Endodermal cell (in vitro differentiated cells): ENCODE data around the gene ATP6V1D. TPM values are rescaled to one million over a fixed set of nuclear protein-coding genes. Genes with fewer than 3 reads are reported as not detected.

Experiments
- DNase-seq: peaks from one replicate; pipeline ENCODE4 v3.0.0-alpha.2; 2017
- H3K27ac ChIP-seq: 2 replicates; pipeline ENCODE4 v1.5.1; 2013; ENCODE audit warnings: mild to moderate bottlenecking, low read depth, low read length, moderate library complexity
- H3K27me3 ChIP-seq: 2 replicates; pipeline ENCODE4 v1.6.1; 2013; ENCODE audit warnings: mild to moderate bottlenecking, low read length, moderate library complexity; ENCODE audit not compliant: insufficient read depth, control insufficient read depth, poor library complexity, severe bottlenecking
- H3K36me3 ChIP-seq: 2 replicates; pipeline ENCODE4 v1.7.0; 2013; ENCODE audit warnings: mild to moderate bottlenecking, low read length, moderate library complexity; ENCODE audit not compliant: control insufficient read depth, insufficient read depth
- H3K4me1 ChIP-seq: one replicate; pipeline ENCODE4 v1.7.0; 2013; ENCODE audit warnings: low read length; ENCODE audit not compliant: control insufficient read depth, insufficient read depth
- H3K4me3 ChIP-seq: 2 replicates; pipeline ENCODE4 v1.5.1; 2013; ENCODE audit warnings: mild to moderate bottlenecking, low read length, moderate library complexity
- H3K9ac ChIP-seq: 2 replicates; pipeline ENCODE4 v1.6.1; 2013; ENCODE audit warnings: mild to moderate bottlenecking, low read length, moderate library complexity; ENCODE audit not compliant: poor library complexity, severe bottlenecking; ENCODE audit errors: extremely low read depth
- H3K9me3 ChIP-seq: 2 replicates; pipeline ENCODE4 v1.6.1; 2013; ENCODE audit warnings: mild to moderate bottlenecking, low read length, moderate library complexity; ENCODE audit not compliant: control insufficient read depth
- H3K27ac Mint-ChIP-seq: 2 replicates; pipeline ENCODE4 v1.8.0; 2020; ENCODE audit warnings: mixed read lengths
- H3K27me3 Mint-ChIP-seq: 2 replicates; pipeline ENCODE4 v1.8.0; 2021; ENCODE audit warnings: mild to moderate bottlenecking, mixed read lengths; ENCODE audit not compliant: insufficient read depth
- H3K36me3 Mint-ChIP-seq: 2 replicates; pipeline ENCODE4 v1.8.0; 2020; ENCODE audit warnings: low read depth, mixed read lengths
- H3K4me1 Mint-ChIP-seq: 2 replicates; pipeline ENCODE4 v1.8.0; 2020; ENCODE audit warnings: mixed read lengths
- H3K4me3 Mint-ChIP-seq: 2 replicates; pipeline ENCODE4 v1.8.0; 2020; ENCODE audit warnings: mild to moderate bottlenecking, moderate library complexity, mixed read lengths
- H3K9me3 Mint-ChIP-seq: 2 replicates; pipeline ENCODE4 v1.8.0; 2020; ENCODE audit warnings: mild to moderate bottlenecking, mixed read lengths
- WGBS, 2 experiments: methylation state at CpG; one replicate each; pipeline versions ENCODE4 v1.1.5 to v1.1.7; 2013; ENCODE audit warnings: missing lambda C conversion rate in 2 of 2, mixed read lengths in 1 of 2; ENCODE audit not compliant: insufficient coverage in 1 of 2, insufficient read length in 1 of 2; 5-methylcytosine and 5-hydroxymethylcytosine counted together
- total RNA-seq, 2 donors: library from RNA; stranded (reverse); fragmentation: NEBNext Ultra II Directional in 1 of 2; extraction: Animal tissue kit (Norgen Biotek cat#: 25700) in 1 of 2; gene quantifications; 2 replicates in 1 of 2; 3 replicates in 1 of 2; pipeline ENCODE4 v1.2.1, GENCODE V29; 2021
- TF ChIP-seq, protein P1 (sequence below): fragments of 200-600 bp; sonication (generic); conservative IDR thresholded peaks from 2 replicates; pipeline ENCODE4 v1.5.0; 2021; ENCODE audit warnings: antibody characterized with exemption, mild to moderate bottlenecking

The ATP6V1D gene
- total RNA-seq, 2 donors from 2014 or later, result 82.2 to 108 TPM

DNA sequence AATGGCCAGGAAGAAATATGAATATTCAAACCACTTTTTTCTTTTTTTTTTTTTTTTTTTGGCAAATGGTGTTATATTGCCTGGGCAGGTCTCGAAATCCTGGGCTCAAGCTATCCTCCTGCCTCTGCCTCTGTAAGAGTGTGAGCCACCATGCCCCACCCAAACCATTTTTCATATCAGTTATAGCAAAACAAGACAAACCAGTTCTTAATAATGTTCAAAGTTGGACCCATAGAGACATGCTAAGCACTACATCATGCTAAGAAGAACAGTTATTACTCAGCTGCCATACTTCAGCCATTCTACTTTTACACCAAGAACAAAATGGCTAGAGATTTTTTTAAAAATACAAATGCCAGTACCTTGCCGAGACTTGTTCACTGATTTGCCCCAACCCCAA is 26.0 kb upstream of the ATP6V1D start:
- Histone ChIP-seq H3K4me1 (no peaks in the 10 kb centered on the region), H3K9me3 (no peaks in the 10 kb centered on the region), H3K4me3 (no peak overlapping the region), H3K36me3 (peaks cover 63% of the 10 kb centered on the region), H3K9ac (no peak overlapping the region), H3K27ac (no peak overlapping the region), H3K27me3 (no peaks in the 10 kb centered on the region)
- H3K9me3 Mint-ChIP-seq, result no peaks in the 10 kb centered on the region
- no peaks in the 10 kb centered on the region for H3K4me1 Mint-ChIP-seq
- WGBS, 2 experiments, result 100% methylated on average over 2 of the region's 2 CpGs
- TF ChIP-seq, protein P1, sequence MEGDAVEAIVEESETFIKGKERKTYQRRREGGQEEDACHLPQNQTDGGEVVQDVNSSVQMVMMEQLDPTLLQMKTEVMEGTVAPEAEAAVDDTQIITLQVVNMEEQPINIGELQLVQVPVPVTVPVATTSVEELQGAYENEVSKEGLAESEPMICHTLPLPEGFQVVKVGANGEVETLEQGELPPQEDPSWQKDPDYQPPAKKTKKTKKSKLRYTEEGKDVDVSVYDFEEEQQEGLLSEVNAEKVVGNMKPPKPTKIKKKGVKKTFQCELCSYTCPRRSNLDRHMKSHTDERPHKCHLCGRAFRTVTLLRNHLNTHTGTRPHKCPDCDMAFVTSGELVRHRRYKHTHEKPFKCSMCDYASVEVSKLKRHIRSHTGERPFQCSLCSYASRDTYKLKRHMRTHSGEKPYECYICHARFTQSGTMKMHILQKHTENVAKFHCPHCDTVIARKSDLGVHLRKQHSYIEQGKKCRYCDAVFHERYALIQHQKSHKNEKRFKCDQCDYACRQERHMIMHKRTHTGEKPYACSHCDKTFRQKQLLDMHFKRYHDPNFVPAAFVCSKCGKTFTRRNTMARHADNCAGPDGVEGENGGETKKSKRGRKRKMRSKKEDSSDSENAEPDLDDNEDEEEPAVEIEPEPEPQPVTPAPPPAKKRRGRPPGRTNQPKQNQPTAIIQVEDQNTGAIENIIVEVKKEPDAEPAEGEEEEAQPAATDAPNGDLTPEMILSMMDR, result no peak
- no peak for DNase-seq
- peaks cover 41% of the 10 kb centered on the region for H3K36me3 Mint-ChIP-seq
- no peak overlapping the region for H3K27ac Mint-ChIP-seq
- no peak overlapping the region for H3K4me3 Mint-ChIP-seq
- no peaks in the 10 kb centered on the region for H3K27me3 Mint-ChIP-seq

DNA sequence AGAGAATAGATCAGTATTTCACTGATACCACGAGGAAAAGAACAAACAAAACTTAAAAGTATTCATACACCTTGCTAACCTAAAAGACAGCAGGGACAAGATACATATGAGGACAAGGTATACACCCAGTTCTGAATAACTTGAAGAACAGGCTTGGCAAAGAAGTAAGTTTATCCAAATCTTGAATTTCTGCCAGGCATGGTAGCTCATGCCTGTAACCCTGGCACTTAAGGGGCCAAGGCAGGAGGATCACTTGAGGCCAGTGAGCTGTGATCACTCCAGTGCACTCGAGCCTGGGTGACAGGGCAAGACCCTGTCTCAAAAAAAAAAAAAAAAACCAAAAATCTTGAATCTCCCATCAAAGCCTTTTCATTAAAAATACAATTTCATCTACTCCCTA is 25.5 kb upstream of the ATP6V1D start:
- Histone ChIP-seq H3K27me3 (no peaks in the 10 kb centered on the region), H3K9ac (no peak overlapping the region), H3K27ac (no peak overlapping the region), H3K4me1 (no peaks in the 10 kb centered on the region), H3K9me3 (no peaks in the 10 kb centered on the region), H3K36me3 (peaks cover 68% of the 10 kb centered on the region), H3K4me3 (no peak overlapping the region)
- TF ChIP-seq, protein P1, result no peak
- no peak for DNase-seq
- H3K27ac Mint-ChIP-seq, result no peak overlapping the region
- 88% methylated on average over 1 to 2 of the region's 2 CpGs for WGBS, 2 experiments
- no peaks in the 10 kb centered on the region for H3K27me3 Mint-ChIP-seq
- H3K36me3 Mint-ChIP-seq, result peaks cover 45% of the 10 kb centered on the region
- H3K9me3 Mint-ChIP-seq, result no peaks in the 10 kb centered on the region
- H3K4me3 Mint-ChIP-seq, result no peak overlapping the region
- H3K4me1 Mint-ChIP-seq, result no peaks in the 10 kb centered on the region

DNA sequence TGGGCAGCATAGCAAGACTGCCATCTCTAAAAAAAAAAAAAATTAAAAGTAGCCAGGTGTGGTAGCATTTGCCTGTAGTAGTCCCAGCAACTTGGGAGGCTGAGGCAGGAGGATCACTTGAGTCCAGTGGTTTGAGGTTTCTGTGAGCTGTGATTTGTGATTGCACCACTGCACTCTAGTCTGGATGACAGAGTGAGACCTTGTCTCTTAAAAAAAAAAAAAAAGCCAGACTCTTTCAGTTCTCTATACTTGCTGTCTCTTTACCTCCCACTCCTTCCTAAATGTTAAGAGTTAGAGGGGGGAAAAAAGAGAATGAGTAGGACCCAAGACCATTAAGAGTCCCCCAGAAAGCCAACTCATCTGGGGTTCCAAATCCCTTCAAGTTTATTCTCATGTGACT is 18.3 kb upstream of the ATP6V1D start:
- Mint-ChIP-seq H3K27ac (no peak overlapping the region), H3K4me3 (no peak overlapping the region), H3K36me3 (peaks cover 70% of the 10 kb centered on the region), H3K9me3 (no peaks in the 10 kb centered on the region), H3K27me3 (no peaks in the 10 kb centered on the region), H3K4me1 (no peaks in the 10 kb centered on the region)
- Histone ChIP-seq H3K36me3 (peaks cover 96% of the 10 kb centered on the region), H3K27ac (no peak overlapping the region), H3K4me3 (no peak overlapping the region), H3K9me3 (no peaks in the 10 kb centered on the region), H3K4me1 (no peaks in the 10 kb centered on the region), H3K9ac (no peak overlapping the region), H3K27me3 (no peaks in the 10 kb centered on the region)
- no peak for DNase-seq
- TF ChIP-seq, protein P1, result no peak
